Trophoblast cell (in vitro differentiated cells and primary cell): Measurements from ENCODE around the gene TNN.

Experiments used
- DNase-seq, 2 donors: peaks; one replicate each; pipeline ENCODE4 v3.0.0-alpha.2; 2016
- H2AFZ ChIP-seq: 2 replicates; pipeline ENCODE4 v1.6.1; 2013; ENCODE audit warnings: low read length, moderate library complexity, mild to moderate bottlenecking; ENCODE audit not compliant: insufficient read depth, poor library complexity
- H2AK5ac ChIP-seq: 2 replicates; pipeline ENCODE4 v1.6.1; 2013; ENCODE audit warnings: mild to moderate bottlenecking, low read length
- H2BK120ac ChIP-seq: 2 replicates; pipeline ENCODE4 v1.6.1; 2013; ENCODE audit warnings: low read length, mild to moderate bottlenecking, moderate library complexity; ENCODE audit not compliant: insufficient read depth, poor library complexity
- H2BK12ac ChIP-seq: 2 replicates; pipeline ENCODE4 v1.6.1; 2013; ENCODE audit warnings: mild to moderate bottlenecking, low read length, moderate library complexity
- H2BK5ac ChIP-seq: 2 replicates; pipeline ENCODE4 v1.6.1; 2013; ENCODE audit warnings: low read length, low read depth, moderate library complexity, mild to moderate bottlenecking; ENCODE audit not compliant: poor library complexity
- H3K14ac ChIP-seq: 2 replicates; pipeline ENCODE4 v1.6.1; 2013; ENCODE audit warnings: mild to moderate bottlenecking, low read length
- H3K18ac ChIP-seq: 2 replicates; pipeline ENCODE4 v1.6.1; 2013; ENCODE audit warnings: mild to moderate bottlenecking, low read length
- H3K23ac ChIP-seq: 2 replicates; pipeline ENCODE4 v1.6.1; 2013; ENCODE audit warnings: low read length
- H3K27ac ChIP-seq: 2 replicates; pipeline ENCODE4 v1.5.1; 2013; ENCODE audit warnings: low read depth, mild to moderate bottlenecking, inconsistent platforms, low read length, moderate library complexity
- H3K27me3 ChIP-seq: 2 replicates; pipeline ENCODE4 v1.6.1; 2013; ENCODE audit warnings: inconsistent platforms, mild to moderate bottlenecking, low read length, moderate library complexity; ENCODE audit not compliant: insufficient read depth
- H3K36me3 ChIP-seq, 2 experiments: 1 replicate in 1 of 2; 2 replicates in 1 of 2; pipeline ENCODE4 v1.6.1; 2013; ENCODE audit warnings: low read length in 2 of 2, mild to moderate bottlenecking in 2 of 2, moderate library complexity in 1 of 2; ENCODE audit not compliant: insufficient read depth in 2 of 2, control insufficient read depth in 1 of 2
- H3K4ac ChIP-seq: 2 replicates; pipeline ENCODE4 v1.6.1; 2013; ENCODE audit warnings: low read depth, mild to moderate bottlenecking, low read length, moderate library complexity
- H3K4me1 ChIP-seq, 2 experiments: 1 replicate in 1 of 2; 2 replicates in 1 of 2; pipeline ENCODE4 v1.6.1; 2013; ENCODE audit warnings: low read length in 2 of 2, mild to moderate bottlenecking in 2 of 2, moderate library complexity in 1 of 2; ENCODE audit not compliant: insufficient read depth in 2 of 2, control insufficient read depth in 1 of 2
- H3K4me2 ChIP-seq: 2 replicates; pipeline ENCODE4 v1.6.1; 2013; ENCODE audit warnings: inconsistent platforms, mild to moderate bottlenecking, low read length, moderate library complexity
- H3K4me3 ChIP-seq: 2 replicates; pipeline ENCODE4 v1.5.1; 2013; ENCODE audit warnings: mild to moderate bottlenecking, low read depth, low read length, inconsistent platforms
- H3K79me1 ChIP-seq: one replicate; pipeline ENCODE4 v1.6.1; 2013; ENCODE audit warnings: low read length
- H3K79me2 ChIP-seq: 2 replicates; pipeline ENCODE4 v1.6.1; 2013; ENCODE audit warnings: low read length, mild to moderate bottlenecking; ENCODE audit not compliant: control insufficient read depth, insufficient read depth, poor library complexity
- H3K9ac ChIP-seq: 2 replicates; pipeline ENCODE4 v1.6.1; 2013; ENCODE audit warnings: mild to moderate bottlenecking, low read length
- H3K9me3 ChIP-seq: 2 replicates; pipeline ENCODE4 v1.6.1; 2013; ENCODE audit warnings: low read depth, mild to moderate bottlenecking, control low read depth, inconsistent platforms, low read length; ENCODE audit not compliant: insufficient read depth
- H4K12ac ChIP-seq: 2 replicates; pipeline ENCODE4 v1.6.1; 2013; ENCODE audit warnings: low read depth, mild to moderate bottlenecking, low read length, moderate library complexity
- H4K8ac ChIP-seq: 2 replicates; pipeline ENCODE4 v1.6.1; 2013; ENCODE audit warnings: low read depth, mild to moderate bottlenecking, low read length, moderate library complexity
- H4K91ac ChIP-seq: one replicate; pipeline ENCODE4 v1.6.1; 2013; ENCODE audit warnings: low read depth, mild to moderate bottlenecking, low read length, moderate library complexity
- WGBS: extraction: QIAGEN DNeasy Blood & Tissue Kit; methylation state at CpG from one replicate; pipeline ENCODE4 v1.1.7; 2013; ENCODE audit warnings: missing lambda C conversion rate; ENCODE audit not compliant: insufficient read length, insufficient coverage; ENCODE audit errors: extremely low coverage; 5-methylcytosine and 5-hydroxymethylcytosine counted together

TNN gene

GRCh38 chr1:175062858-175063257 is 4.8 kb upstream of the TNN start:
- no peaks in the 10 kb centered on the region for H3K27me3 ChIP-seq
- H2BK12ac ChIP-seq: no peak overlapping the region

DNA sequence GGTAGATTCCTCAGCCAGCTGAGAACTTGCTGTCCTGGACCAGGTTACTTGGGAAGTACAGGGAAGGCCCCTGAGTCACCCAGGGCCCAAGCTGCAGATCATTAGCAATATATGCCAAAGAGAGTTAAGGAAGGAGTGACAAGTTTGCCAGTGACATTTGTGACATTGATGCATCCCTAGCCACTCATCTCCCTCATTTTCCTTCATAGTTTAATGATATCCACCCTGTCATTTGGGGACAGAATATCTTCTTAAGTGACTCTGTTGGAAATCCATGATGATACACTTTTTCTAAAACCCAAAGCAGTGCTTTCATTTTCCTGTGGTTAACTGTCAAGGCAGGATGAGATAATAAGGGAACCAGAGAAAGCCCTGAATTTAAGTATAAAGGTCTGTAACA is 3.2 kb downstream of the TNN start:
- Histone ChIP-seq H3K18ac (no peak overlapping the region), H3K9me3 (no peaks in the 10 kb centered on the region)

More at GRCh38 chr1:175062858-175063257, 4.8 kb upstream of the TNN start:
- Histone ChIP-seq H3K27ac (no peak overlapping the region), H3K9ac (no peak overlapping the region), H4K12ac (no peak overlapping the region), H3K23ac (no peak overlapping the region), H3K4me2 (no peak overlapping the region), H2BK120ac (no peak overlapping the region), H2AK5ac (no peak overlapping the region), H2BK5ac (no peak overlapping the region), H2AFZ (no peak overlapping the region), H3K4me3 (no peak overlapping the region), H3K36me3 (no peaks in the 10 kb centered on the region), H3K79me2 (no peaks in the 10 kb centered on the region), H3K9me3 (no peaks in the 10 kb centered on the region), H3K4me1 (no peaks in the 10 kb centered on the region), H3K4ac (no peak overlapping the region), H3K14ac (no peak overlapping the region), H4K91ac (no peak overlapping the region), H3K18ac (no peak overlapping the region), H4K8ac (no peak overlapping the region), H3K79me1 (no peaks in the 10 kb centered on the region)
- WGBS: no CpG with 5 or more reads among the region's 2 CpGs
- DNase-seq: no peak

GRCh38 chr1:175071276-175071943 is 3.8 kb downstream of the TNN start:
- no peaks in the 10 kb centered on the region for H3K79me2 ChIP-seq
- H3K4me1 ChIP-seq: peaks cover 8% of the 10 kb centered on the region in 2 experiments
- H3K23ac ChIP-seq: no peak overlapping the region
- H3K4me3 ChIP-seq: no peak overlapping the region
- no peak overlapping the region for H3K27ac ChIP-seq
- no peak overlapping the region for H3K4me2 ChIP-seq
- no peak overlapping the region for H3K18ac ChIP-seq
- H2BK120ac ChIP-seq: no peak overlapping the region
- no peak overlapping the region for H2AK5ac ChIP-seq
- H3K36me3 ChIP-seq: no peaks in the 10 kb centered on the region
- no peaks in the 10 kb centered on the region for H3K27me3 ChIP-seq
- no peak overlapping the region for H3K4ac ChIP-seq
- H3K14ac ChIP-seq: no peak overlapping the region
- no peak for DNase-seq
- no peaks in the 10 kb centered on the region for H3K79me1 ChIP-seq
- WGBS: no CpG with 5 or more reads among the region's 3 CpGs
- H3K9me3 ChIP-seq: no peaks in the 10 kb centered on the region
- no peak overlapping the region for H4K8ac ChIP-seq
- H3K9ac ChIP-seq: no peak overlapping the region
- H4K12ac ChIP-seq: no peak overlapping the region
- no peak overlapping the region for H4K91ac ChIP-seq
- H2BK5ac ChIP-seq: no peak overlapping the region
- no peak overlapping the region for H2AFZ ChIP-seq
- H2BK12ac ChIP-seq: no peak overlapping the region

More for the DNA sequence above, 3.2 kb downstream of the TNN start:
- Histone ChIP-seq H3K79me1 (no peaks in the 10 kb centered on the region), H3K4me3 (no peak overlapping the region), H4K8ac (no peak overlapping the region), H2BK12ac (no peak overlapping the region), H3K4ac (no peak overlapping the region), H4K12ac (no peak overlapping the region), H4K91ac (no peak overlapping the region), H3K23ac (no peak overlapping the region), H3K14ac (no peak overlapping the region), H3K27ac (no peak overlapping the region), H2AFZ (no peak overlapping the region), H3K9ac (no peak overlapping the region), H2BK5ac (no peak overlapping the region), H2AK5ac (no peak overlapping the region), H2BK120ac (no peak overlapping the region), H3K36me3 (no peaks in the 10 kb centered on the region), H3K4me1 (peaks cover 3% of the 10 kb centered on the region in 2 experiments), H3K4me2 (no peak overlapping the region), H3K27me3 (no peaks in the 10 kb centered on the region), H3K79me2 (no peaks in the 10 kb centered on the region)
- DNase-seq: no peak

DNA sequence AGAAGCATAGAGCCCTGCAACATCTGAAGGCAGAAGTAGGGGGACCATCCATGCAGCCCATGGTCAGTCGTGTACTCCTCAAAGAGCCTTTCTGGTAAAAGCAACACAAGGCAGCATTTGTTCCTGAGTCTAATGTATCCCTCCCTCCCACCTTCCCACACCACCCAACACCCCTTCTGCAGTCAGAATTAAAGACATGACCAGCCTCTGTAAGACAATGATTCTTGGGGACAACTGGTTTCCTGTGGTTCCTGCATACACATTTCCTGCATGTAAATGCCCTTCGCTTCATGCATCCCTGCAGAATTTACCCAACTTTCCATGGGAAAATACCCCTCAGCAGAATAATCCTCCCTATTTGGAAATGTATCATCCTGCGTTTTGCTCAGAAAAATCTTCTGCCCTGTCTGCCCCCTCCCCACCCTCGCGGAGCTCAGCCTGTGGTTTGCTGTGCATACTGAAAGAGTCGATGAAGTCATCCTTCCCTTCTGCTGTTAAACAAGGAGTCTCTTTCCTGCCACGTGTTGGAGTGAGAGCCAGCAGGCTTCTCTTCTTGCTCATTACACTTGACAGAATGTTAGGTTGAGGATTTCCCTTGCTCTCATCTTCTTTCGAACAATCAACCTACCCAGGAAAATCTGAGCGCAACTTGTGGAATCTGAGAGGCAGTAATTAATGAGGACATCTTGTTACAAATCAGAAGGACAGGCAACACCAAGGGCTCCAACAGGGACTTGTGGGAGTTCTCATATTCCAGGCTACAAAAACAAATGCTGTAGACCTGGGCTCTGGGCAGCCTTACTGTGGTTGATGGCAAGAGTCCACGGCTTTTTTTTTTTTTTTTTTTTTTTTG is 4.7 kb downstream of the TNN start:
- H3K36me3 ChIP-seq: no peaks in the 10 kb centered on the region
- H2BK5ac ChIP-seq: no peak overlapping the region
- no peak overlapping the region for H4K12ac ChIP-seq
- H3K4me2 ChIP-seq: peak overlapping the region; percentile 5
- H3K14ac ChIP-seq: no peak overlapping the region
- WGBS: no CpG with 5 or more reads among the region's 10 CpGs
- no peak overlapping the region for H3K23ac ChIP-seq
- H3K79me1 ChIP-seq: no peaks in the 10 kb centered on the region
- H2BK120ac ChIP-seq: no peak overlapping the region
- no peak overlapping the region for H3K4ac ChIP-seq
- H3K18ac ChIP-seq: no peak overlapping the region
- no peak overlapping the region for H3K4me3 ChIP-seq
- H3K27ac ChIP-seq: no peak overlapping the region
- no peak overlapping the region for H2BK12ac ChIP-seq
- H3K4me1 ChIP-seq: peaks cover 8% of the 10 kb centered on the region in 2 experiments
- no peaks in the 10 kb centered on the region for H3K79me2 ChIP-seq
- no peak overlapping the region for H4K91ac ChIP-seq
- no peaks in the 10 kb centered on the region for H3K9me3 ChIP-seq
- no peak overlapping the region for H4K8ac ChIP-seq
- H3K9ac ChIP-seq: no peak overlapping the region
- no peak for DNase-seq
- H3K27me3 ChIP-seq: no peaks in the 10 kb centered on the region
- H2AK5ac ChIP-seq: no peak overlapping the region
- peak overlapping the region; percentile 17 for H2AFZ ChIP-seq
